Midbrain (tissue), 1 donor: ENCODE data around the gene RRAGC.
"Not testable (repeated sequence)": the region's sequence is repeated elsewhere in the genome, so short reads cannot be mapped to it uniquely, and the experiment has no call there.

ENCODE experiments used
- DNase-seq: peaks from one replicate; lab custom pipeline; 2025; lab: John Stamatoyannopoulos, UW

Gene RRAGC

DNA sequence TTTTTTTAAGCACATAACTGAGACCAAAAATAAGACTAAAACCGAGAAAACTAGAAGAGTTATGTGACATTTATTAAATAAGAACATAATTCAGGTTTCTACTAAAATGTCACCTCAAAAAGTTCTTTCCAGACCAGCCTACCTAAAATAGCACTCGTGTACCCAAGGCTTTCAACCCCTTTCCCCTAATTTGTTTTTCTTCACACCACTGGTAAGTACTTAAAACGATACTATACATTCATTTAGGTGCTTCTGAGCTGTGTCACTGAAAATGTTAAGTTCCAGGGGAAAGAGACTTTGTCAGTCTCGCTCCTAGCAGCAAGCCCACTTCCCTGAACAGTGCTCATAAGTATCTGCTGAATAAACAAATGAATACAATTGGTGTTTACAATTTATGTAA lies 6.8 kb downstream of the RRAGC start:
- DNase-seq, result no peak

DNA sequence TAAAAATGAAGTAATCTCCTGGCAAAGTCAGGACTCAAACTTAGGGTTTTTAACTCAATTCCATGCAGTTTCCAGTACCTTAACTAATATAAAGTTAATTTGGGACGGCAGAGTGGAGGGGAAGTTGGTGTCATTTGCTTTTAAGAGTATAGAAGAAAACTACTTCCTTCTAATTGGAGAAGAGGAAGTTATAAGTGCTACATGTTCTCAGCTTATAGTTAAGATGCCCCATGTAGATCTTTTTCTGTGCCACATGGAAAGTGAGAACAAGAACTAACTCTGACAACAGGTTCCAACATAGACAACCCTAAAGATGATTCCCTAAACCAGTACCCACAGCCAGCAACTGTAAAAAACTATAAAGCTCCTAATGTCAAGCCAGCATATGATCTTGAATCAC lies 11.5 kb downstream of the RRAGC start:
- DNase-seq, result no peak

DNA sequence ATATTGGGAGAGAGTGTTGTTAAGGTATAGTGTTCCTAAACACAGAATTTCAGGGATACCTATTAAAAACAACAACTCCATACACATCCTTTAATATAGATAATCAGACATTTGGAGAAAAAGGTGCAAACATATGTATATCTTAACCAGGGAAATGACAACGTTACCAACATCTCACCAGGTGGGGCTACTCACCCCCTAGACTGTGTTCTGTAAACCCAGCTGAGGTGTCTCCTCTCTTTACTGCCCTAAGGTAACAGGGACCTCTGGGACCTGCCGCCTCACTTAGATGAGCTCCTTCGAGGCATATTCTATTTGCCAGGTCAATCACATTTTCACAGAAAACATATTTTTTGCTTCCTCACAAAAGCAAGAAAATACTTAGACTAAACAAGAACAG lies 13.4 kb downstream of the RRAGC start:
- no peak for DNase-seq

DNA sequence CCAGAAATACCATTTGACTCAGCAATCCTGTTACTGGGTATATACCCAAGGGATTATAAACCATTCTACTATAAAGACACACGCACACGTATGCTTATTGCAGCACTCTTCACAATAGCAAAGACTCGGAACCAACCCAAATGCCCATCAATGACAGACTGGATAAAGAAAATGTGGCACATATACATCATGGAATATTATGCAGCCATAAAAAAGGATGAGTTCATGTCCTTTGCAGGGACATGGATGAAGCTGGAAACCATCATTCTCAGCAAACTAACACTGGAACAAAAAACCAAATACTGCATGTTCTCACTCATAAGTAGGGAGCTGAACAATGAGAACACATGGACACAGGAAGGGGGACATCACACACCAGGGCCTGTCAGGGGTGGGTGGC lies 14.5 kb downstream of the RRAGC start:
- DNase-seq, result not testable (repeated sequence)

DNA sequence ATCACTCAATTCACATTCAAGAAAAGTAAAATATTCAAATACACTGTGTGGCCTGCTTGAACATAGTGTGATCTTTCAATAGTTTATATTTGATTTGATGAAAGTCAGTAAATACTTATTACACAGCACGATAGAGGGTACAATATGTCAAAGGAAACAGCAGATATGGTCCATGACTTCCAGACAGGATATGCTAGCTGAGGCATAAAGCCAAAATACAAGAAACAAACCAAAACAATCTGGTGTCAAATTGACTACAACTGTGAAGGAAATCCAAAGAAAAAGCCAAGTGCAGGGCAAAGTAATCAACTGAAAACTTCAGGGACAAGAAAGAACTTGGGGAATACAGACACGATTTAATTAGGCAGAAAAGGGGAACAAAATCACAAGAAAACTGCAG lies 19.3 kb downstream of the RRAGC start:
- no peak for DNase-seq

DNA sequence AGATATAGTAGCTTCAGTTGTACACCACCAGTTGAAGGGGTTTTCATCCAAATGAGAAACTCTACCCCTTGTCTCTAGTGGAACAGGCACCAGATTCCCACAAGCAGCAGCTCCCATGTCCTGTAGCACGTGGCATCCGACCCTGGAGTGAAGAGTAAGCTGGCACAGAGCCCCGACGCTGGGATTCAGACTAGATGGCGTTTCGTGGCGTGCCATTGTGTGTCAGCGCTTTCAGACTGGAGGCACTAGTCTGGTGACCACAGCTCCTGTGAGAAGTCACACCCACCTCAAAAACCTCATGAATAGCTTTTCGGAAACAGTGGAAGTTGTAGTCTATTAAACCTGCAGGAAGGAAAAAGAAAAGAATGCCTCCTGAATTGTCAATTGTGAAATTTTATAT lies 20.2 kb downstream of the RRAGC start:
- no peak for DNase-seq

DNA sequence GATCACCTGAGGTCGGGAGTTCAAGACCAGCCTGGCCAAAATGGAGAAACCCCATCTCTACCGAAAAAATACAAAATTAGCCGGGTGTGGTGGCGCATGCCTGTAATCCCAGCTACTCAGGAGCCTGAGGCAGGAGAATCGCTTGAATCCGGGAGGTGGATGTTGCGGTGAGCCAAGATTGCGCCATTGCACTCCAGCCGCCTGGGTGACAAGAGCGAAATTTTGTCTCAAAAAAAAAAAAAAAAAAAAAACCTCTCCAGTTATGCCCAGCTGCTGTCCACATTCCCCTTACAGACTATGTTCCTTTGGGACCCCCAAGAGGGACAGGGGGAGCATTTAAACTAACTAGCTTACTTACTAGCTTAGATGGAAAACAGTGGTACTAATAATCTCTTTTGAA lies 23.3 kb downstream of the RRAGC start:
- not testable (repeated sequence) for DNase-seq

DNA sequence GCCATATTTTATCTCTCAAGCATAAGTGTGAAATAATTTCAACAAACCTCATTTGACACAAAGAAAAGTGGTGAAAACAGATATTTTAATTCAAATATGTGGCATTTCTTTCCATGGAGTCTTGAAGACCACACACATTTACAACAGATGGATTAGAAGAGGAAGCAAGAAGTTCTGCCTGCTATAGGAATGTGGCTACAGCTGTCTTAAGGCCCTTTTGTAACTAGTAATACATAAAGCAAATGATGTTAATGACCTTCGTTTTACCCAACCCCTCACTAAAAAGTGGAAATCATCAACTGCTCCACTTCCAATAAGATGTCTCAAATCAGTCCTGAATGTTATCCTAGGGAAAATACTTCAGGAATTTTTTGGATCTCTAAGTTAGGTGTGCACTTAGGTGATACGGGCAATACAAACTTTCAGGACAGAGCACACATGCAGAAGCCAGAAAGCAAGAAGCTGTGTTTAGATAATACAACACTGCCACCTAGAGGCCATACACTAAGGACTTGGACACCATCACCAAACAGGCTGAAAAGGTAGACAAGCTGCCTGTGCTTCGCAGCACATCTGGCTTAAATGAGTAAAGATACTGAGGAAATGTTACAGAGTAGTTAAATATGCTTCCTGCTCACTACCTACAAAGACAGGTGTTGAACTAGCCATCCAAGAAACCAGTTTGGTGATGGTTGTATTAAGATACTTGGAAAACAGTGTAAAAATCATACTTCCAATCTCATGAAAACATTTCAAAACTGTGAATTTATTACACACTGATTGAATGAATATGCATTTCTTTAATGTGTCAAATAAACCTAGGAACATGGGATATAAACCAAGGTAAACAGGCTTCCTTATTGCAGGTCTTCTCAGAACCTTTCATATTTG lies 24.4 kb downstream of the RRAGC start:
- peak; percentile 85 for DNase-seq

DNA sequence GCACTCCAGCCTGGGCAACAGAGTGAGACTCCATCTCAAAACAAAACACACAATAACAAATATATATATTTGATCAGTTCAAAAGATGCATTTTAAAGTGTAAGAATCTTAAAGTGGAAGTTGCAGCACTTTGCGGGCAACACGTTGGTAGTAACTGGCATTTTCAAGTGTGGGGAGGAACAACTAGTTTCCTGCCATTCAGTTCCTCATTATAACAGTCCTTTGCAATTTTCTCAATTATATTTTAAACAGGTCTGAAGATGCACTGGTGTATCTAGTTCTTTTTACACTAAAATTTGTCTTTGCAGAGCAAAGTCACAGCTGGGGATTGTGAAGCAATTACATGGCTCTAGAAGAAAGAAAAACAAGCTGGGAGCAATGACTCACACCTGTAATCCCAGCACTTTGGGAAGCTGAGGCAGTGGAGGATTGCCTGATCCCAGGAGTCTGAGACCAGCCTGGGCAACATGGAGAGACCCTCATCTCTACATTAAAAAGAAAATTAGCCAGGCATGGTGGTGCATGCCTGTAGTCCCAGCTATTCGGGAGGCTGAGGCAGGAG lies 25.3 kb downstream of the RRAGC start:
- no peak for DNase-seq

DNA sequence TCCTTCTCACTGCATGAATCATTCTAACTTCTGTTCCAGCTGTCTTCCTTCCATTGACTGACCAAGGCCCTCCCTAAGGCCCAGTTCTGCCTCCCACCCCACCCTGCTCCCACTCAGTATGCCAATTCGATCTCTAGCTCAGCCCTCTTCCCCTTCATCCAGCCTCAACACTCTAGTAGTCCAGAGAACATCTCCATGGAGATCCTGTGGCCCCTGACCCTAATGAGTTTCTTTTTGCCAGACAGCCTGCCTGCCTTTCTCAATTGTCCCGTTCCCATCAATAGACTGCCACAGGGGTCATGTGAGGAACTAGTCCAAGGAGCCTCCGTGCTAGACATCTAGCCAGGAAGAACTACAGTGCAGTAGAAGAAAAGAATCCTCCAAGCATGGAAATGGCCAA lies 26.4 kb downstream of the RRAGC start:
- peak; percentile 56 for DNase-seq

DNA sequence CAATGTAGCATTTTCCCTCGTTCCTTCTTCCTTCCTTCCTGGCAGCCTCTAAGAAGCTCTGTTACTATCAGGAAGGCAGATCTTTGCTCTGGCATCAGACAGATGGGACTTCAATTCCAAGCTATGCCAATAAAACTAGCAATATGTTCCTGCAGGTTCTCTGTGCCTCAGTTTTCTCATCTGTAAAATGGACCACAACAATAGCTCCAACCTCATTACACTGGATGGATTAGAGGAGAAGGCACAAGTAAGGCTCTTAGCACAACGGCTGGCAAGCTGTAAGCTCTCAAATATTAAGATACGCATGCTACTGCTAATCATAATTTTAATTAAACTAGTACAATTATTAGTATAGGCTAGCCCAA lies 27.2 kb downstream of the RRAGC start:
- no peak for DNase-seq

DNA sequence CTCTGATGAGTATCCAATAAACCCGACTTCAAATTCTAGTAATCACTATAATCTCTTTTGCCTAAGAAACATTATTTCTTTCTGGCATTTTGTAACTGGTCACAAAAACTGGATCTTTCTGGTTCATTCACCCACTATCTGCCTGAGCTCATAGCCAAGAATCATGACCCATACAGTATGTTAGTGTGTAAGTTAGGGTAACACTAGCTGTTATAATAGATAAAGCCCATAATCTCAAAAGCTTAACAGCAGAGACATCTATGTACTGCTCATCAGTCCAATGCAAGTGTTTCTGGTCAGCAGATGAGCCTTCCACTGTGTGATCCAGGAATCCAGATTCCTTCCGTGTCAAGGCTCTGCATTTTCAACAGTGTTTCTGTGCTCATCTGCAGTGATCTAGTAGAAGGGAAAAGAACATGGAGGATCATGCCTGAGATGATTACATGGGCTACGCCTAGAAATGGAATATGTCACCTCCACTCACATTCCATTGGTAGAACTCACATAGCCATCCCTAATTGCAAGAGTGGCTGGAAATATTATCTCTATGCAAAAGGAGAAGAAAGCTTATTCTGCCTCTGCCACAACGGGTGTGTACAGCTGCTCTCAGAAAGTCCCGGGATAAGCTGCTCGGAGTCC lies 27.7 kb downstream of the RRAGC start:
- DNase-seq, result no peak

DNA sequence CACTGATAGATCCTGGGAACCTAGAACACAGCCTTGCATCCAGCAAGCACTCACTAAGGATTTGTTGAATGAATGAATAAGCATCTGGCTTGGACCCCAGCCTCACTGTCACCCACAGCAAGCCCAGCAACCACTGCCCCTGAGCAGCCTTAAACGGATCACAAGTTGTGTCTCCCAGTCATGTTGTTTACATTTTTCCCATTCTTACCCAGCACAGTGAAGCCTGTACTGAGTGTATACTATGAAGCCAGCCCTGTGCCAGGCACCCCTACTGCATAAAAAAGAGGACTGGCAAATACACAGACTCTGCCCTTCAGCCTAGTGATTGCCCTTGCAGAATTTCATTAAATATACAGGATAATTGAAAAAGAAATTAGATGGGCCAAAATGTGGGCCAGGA lies 30.2 kb downstream of the RRAGC start:
- DNase-seq, result no peak

DNA sequence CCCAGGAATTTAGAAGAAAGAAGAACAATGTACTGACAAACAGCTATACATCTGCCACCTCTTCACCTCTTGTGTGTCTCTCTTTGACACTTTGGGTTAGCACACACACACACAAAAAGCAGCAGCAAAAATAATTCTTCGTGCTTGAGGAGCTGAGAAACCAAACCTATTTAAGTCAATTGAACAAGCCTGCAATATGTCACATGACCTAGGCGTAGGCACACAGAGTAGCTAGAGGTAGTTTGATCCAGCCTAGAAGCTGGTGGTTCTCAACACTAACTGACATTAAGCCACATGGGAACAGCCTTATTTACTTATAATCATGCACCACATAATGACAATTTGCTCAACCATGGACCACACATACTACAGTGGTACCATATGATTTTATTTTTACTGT lies 32.3 kb downstream of the RRAGC start:
- DNase-seq, result no peak

DNA sequence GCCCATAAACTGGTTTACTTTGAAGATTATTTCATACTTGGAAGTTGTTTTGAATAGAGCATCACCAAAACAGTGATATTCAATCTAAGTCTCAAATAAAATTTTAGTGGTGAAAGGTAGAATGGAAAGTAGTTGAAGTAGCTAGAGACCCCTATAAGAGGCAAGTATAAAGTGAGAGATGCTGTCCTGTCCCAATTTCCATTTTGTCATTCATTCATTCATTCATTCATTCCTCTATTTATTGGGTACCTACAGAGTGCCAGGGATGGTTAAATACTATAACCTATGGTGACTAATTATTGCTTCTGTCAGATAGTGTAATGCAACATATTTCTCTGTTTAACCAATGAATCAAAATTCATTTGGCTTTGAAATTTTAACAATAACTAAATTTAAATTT lies 32.7 kb downstream of the RRAGC start:
- no peak for DNase-seq

DNA sequence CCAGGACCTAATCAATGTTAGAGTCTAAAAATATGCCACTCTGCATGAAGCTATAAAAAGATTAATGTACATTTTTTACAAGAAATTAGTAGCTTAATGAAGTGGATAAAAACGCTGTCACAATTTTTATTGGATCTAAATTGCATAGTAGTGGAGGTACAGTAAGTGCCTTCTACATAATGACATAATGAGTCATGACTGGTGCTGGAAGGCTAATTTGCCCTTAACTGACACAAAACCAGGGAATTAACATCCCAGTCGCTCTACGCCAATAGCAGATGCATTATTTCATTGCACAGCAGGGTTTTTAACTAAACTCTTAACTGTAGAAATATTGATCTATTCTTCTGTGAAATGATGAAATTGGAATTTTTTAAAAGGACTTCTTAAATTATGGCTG lies 33.3 kb downstream of the RRAGC start:
- no peak for DNase-seq

DNA sequence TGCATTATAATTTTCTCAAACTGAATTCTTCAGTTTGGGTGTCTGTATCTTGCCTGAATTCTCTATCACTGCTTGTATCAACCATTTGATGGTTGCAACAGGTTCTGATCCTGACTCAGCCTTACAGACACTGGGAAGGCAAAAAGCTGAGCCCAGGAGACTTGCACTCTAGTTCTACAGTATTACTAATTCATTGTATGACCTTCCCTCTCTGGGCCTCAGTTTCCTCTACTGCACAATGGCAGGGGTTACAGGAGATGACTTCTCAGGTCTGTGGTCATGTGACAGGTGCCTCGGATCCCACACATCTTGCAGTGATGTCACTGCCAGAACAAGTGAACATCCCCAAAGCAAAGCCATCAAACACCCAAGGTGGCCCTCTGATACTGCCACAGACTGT lies 38.7 kb downstream of the RRAGC start:
- no peak for DNase-seq

DNA sequence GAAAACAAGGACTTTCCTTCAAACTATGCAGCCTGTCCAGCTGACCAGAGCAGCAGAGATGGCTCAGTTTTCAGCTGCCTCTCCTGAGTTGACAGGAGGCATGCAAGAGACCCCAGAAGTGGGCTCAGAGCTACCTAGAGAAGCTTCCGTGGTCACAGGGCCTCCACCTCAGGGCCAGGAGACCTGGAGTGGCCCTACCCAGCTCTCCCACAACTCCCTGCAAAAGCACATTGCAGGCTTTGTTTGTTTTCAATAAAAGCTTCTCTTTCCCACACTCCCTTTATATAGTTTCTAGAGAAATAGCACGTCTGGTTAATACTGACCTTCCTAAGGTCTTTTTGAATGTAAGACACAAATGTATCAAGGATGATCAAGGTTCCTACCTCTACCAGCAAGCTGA lies 40.1 kb downstream of the RRAGC start:
- no peak for DNase-seq

DNA sequence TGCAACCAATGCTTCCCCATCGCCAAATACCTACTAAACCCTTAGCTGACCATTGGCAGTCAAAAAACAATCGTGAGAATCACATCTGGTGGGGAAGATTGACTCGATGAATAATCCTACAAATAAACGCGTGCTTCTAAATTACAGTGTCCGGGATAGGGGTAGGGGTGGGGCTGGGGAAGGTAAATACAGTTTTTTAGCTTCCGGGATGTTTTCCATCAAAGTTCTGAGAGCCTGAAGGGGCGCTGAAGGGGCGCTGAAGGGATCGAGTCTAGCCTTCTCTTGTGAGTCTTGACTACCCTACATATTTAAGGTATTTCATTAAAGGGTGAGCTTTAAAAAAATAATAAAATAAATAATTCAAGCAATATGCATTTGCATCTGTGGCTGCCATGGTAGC lies 40.5 kb downstream of the RRAGC start:
- DNase-seq, result no peak

DNA sequence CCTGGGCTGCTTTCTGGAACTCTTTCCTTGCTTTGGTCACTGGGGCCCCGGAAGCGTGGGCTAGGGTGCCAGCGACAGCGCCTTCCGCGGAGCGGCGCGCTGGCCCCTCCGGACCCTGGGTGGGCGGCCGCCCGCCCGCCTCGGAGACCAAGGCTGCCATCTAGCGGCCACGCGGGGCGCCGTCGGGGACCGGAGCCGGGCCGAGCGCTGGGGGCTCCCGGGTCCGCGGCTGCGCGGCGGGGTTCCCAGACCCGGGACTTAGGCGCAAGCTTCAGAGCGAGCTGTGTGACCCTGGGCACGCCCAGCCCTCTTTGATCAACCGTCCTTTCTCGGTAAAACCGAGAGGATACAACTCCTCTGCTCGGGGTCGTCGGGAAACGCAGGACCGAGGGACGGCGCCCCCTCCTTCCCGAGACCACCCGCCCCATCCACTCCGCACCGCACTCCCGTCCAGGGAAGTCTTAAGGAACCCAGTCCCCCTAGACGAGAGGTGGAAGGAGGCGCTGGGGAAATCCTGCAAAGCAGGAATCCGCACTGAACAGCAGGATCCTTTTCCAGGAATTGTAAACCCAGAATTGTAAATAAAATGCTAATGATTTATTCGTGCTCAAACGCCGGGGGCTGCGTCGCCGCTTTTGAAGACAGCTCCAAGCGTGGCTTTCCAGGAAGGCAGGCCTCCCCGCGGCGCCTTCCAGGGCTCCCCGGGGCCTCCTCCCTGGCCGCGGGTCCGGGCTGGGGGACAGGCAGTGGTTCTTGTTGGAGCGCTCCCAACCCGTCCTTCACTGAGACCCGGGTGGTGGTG lies 41.2 kb downstream of the RRAGC start:
- peak; percentile 34 for DNase-seq

DNA sequence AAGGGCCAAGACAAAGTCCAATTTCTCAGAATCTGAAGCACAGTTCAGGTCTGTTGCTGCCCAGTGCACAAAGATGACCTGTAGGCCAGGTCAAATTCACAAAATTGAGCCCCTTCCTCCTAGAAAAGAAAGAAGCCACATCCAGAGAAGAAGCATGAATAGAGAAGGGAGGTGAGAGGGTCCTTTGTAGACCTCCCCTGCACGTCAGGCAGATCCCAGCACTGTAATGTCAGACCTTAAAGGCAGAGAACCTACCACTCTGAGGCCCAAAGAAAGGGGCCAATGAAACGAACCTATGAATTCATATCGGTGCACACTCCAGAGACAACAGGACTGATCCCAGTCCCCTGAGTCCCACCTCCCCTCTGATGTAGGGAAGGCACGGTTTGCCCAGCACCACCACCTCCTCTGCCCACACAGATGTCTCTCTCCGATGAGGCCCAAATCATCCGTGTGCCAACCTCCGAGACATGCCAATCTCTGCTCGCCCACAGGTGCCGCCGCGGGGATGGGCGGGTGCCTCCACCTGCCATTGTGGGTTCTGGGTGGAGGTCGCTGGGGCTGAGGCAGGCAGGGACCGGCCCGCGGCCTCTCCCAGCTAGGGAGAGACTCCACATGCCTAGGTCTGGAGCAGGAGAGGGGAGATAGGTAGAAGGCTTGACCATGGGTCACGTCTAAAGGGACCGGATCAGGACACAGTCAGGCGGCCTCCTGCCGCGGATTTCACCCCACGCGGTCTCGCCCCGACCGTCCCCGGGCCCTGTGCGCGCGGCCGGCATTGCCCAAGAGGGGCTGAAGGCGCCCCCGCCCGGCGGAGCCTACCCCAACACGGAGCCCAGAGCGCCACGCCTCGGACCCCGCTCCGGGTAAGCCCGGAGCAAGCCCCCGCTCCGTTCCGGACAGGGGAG lies 42.1 kb downstream of the RRAGC start:
- no peak for DNase-seq
